GM18873 (cell line): Measurements from ENCODE around the gene TSPAN4.

Experiments
- ATAC-seq: cut with Tn5 transposase; IDR thresholded peaks from one replicate; pipeline ENCODE4 v1.9.1; 2021; ENCODE audit warnings: mild to moderate bottlenecking, moderate library complexity, moderate number of reproducible peaks; ENCODE audit not compliant: unreplicated experiment, low FRiP score

Gene TSPAN4

GRCh38 chr11:847876-848275 lies 5.2 kb downstream of the TSPAN4 start:
- ATAC-seq, result no peak

- no peak for ATAC-seq
Measured at GRCh38 chr11:848380-848931, 5.8 kb downstream of the TSPAN4 start.

- ATAC-seq, result no peak
Measured at GRCh38 chr11:849104-849824, 6.6 kb downstream of the TSPAN4 start.

- ATAC-seq, result no peak
Measured at GRCh38 chr11:849951-850774, 7.5 kb downstream of the TSPAN4 start.

GRCh38 chr11:850775-851763 lies 8.4 kb downstream of the TSPAN4 start:
- ATAC-seq, result no peak

- ATAC-seq, result no peak
Measured at GRCh38 chr11:852762-853161, 10.1 kb downstream of the TSPAN4 start.

GRCh38 chr11:853682-854448 lies 11.2 kb downstream of the TSPAN4 start:
- no peak for ATAC-seq

GRCh38 chr11:854601-855329 lies 12.1 kb downstream of the TSPAN4 start:
- ATAC-seq, result no peak

GRCh38 chr11:855330-855674 lies 12.7 kb downstream of the TSPAN4 start:
- no peak for ATAC-seq

- ATAC-seq, result no peak
Measured at GRCh38 chr11:855796-856195, 13.1 kb downstream of the TSPAN4 start.

- ATAC-seq, result no peak
Measured at GRCh38 chr11:856397-856796, 13.7 kb downstream of the TSPAN4 start.

- no peak for ATAC-seq
Measured at GRCh38 chr11:858053-858761, 15.6 kb downstream of the TSPAN4 start.

- ATAC-seq, result no peak
Measured at GRCh38 chr11:858762-859339, 16.2 kb downstream of the TSPAN4 start.

GRCh38 chr11:859394-860131 lies 16.9 kb downstream of the TSPAN4 start:
- no peak for ATAC-seq

- ATAC-seq, result no peak
Measured at GRCh38 chr11:860234-861104, 17.8 kb downstream of the TSPAN4 start.

- no peak for ATAC-seq
Measured at GRCh38 chr11:861105-861479, 18.4 kb downstream of the TSPAN4 start.
